GM13977 (cell line): ENCODE data around the gene SLC17A5.
"Not testable (repeated sequence)": the region's sequence is repeated elsewhere in the genome, so short reads cannot be mapped to it uniquely, and the experiment has no call there.

Experiments
- DNase-seq: peaks from one replicate; pipeline ENCODE4 v3.0.0; 2012; ENCODE audit warnings: low spot score
- in situ Hi-C: fragments of 300-500 bp; cut with MboI; formaldehyde crosslinking; loops from one replicate; pipeline ENCODE4 v1.12.0; 2022; ENCODE audit warnings: low sequenced_read_pairs, low pct_unique_long_range_greater_than_20kb, mixed read lengths, inconsistent platforms; ENCODE audit not compliant: unreplicated experiment
- TF ChIP-seq, protein P1 (sequence below): IDR thresholded peaks from 2 replicates; pipeline ENCODE4 v1.5.1; 2012; ENCODE audit warnings: mild to moderate bottlenecking, control low read depth; ENCODE audit not compliant: insufficient read depth; ENCODE audit errors: extremely low read depth, missing control alignments

SLC17A5 gene

DNA sequence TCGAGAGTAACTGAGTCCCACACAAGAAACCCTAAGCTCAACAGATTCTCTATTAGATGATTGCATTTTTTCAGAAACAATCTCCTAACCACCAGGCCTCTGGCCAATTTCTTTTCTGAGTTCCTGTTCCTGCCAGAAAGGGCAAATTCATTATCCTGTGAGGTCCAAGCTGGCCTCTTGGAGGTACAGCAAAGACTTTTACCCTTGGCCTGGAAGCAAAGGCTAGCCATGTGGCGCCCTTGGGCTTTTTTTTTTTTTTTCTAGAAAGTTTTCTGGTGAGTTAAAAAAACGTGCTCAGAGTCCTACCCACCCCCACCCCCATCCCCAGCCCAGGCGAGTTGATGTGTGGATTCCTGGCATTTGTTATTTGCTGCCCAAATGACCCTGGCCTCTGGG lies 73.9 kb downstream of the SLC17A5 start:
- DNase-seq, result no peak
- TF ChIP-seq, protein P1, sequence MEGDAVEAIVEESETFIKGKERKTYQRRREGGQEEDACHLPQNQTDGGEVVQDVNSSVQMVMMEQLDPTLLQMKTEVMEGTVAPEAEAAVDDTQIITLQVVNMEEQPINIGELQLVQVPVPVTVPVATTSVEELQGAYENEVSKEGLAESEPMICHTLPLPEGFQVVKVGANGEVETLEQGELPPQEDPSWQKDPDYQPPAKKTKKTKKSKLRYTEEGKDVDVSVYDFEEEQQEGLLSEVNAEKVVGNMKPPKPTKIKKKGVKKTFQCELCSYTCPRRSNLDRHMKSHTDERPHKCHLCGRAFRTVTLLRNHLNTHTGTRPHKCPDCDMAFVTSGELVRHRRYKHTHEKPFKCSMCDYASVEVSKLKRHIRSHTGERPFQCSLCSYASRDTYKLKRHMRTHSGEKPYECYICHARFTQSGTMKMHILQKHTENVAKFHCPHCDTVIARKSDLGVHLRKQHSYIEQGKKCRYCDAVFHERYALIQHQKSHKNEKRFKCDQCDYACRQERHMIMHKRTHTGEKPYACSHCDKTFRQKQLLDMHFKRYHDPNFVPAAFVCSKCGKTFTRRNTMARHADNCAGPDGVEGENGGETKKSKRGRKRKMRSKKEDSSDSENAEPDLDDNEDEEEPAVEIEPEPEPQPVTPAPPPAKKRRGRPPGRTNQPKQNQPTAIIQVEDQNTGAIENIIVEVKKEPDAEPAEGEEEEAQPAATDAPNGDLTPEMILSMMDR, result no peak
- in situ Hi-C loops, result loop anchor here (10.0 kb wide), 1 partner anchor 55 kb away; the partner anchor contains the start of gene EEF1A1

DNA sequence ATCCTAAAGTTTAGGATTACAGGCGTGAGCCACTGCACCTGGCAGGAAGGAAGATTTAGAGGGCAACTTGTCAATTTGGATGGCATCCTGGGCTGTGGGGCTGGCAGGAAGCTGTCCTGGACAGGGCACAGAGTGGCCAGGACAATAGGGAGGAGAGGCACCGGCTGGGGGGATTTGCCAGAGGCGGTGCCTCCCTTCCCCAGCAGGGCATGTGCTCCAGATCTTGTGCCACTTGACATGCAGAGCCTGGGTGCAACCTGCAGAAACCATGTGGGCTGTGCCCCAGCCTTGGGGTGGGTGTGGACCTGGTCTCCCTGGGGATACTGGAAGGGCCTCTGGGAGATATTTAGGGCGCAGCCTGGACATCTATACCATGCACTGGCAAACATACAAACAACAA lies 74.4 kb downstream of the SLC17A5 start:
- in situ Hi-C loops, result loop anchor here (10.0 kb wide), 1 partner anchor 55 kb away; the partner anchor contains the start of gene EEF1A1
- DNase-seq, result no peak
- TF ChIP-seq, protein P1, result no peak

DNA sequence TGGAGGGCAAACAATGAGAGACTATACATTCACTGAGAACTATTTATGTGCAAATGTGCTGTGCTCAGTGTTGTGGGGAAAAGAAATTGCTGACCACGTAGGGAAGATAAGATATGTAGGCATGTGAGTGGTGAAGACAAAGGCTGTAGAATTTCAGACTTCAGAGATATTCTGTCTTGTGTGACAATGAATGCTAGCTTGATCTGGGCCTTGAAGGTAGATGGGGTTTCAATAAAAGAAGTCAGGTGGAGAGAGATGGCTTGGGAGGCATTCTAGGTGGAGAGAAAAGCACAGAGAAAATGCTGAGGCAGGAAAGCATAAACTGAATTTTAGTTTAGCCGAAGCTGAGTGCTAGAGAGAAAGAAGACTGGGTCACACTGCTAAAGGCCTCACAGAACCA lies 76.1 kb downstream of the SLC17A5 start:
- in situ Hi-C loops, result loop anchor here (10.0 kb wide), 1 partner anchor 53 kb away; the partner anchor contains the start of gene EEF1A1
- no peak for DNase-seq
- TF ChIP-seq, protein P1, result no peak

DNA sequence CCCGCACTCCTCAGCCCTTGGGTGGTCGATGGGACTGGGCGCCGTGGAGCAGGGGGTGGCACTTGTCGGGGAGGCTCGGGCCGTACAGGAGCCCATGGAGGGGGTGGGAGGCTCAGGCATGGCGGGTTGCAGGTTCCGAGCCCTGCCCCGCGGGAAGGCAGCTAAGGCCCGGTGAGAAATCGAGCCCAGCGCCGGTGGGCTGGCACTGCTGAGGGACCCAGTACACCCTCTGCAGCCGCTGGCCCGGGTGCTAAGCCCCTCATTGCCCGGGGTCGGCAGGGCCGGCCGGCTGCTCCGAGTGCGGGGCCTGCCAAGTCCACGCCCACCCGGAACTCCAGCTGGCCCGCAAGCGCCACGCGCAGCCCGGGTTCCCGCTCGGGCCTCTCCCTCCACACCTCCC lies 81.3 kb downstream of the SLC17A5 start:
- in situ Hi-C loops, result loop anchor here (10.0 kb wide), 1 partner anchor 48 kb away; the partner anchor contains the start of gene EEF1A1
- DNase-seq, result not testable (repeated sequence)

DNA sequence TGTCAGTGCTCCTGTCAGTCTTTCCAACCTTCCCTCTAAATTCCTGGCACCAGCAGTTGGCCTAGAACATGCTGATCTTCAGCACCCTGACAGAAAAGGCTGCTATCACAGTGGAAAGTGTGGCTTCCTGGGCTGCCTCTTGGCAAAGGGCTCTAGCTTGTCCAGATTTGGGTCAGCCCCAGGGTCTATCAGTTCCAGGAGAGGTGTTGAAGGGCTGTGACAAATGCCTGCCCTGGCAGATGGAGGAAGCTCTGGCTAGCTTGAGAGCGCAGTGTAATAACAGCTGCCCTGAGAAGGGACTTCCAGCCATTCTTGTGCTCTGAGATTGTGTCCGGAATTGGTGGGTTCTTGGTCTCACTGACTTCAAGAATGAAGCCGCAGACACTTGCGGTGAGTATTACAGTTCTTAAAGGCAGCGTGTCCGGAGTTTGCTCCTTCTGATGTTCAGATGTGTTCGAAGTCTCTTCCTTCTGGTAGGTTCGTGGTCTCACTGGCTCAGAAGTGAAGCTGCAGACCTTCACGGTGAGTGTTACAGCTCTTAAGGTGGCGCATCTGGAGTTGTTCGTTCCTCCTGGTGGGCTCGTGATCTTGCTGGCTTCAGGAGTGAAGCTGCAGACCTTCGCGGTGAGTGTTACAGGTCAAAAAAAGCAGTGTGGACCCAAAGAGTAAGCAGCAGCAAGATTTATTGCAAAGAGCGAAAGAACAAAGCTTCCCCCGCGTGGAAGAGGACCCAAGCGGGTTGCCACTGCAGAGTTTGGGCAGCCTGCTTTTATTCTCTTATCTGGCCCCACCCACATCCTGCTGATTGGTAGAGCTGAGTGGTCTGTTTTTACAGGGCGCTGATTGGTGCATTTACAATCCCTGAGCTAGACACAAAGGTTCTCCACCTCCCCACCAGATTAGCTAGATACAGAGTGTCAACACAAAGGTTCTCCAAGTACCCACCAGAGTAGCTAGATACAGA lies 82.3 kb downstream of the SLC17A5 start:
- DNase-seq, result not testable (repeated sequence)
- in situ Hi-C loops, result loop anchor here (10.0 kb wide), 1 partner anchor 47 kb away; the partner anchor contains the start of gene EEF1A1

DNA sequence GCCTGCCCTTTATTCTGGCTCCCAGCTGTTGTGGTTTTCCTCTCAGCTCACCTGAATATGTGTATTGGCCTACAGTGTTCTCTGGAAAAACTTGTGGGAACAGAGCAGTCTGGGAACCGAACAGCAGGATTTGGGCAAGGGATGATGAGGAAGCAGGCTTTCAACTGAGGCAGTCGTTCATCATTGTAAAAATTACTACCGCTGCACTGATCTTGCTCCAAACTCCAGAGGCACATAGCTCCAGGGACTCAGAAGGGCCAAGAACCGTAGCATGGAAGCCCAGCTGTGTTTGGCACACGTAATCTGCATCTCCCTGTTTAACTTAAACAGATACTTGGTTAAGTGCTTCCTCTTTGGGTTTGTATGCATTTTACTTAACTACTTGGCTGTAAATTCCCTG lies 84.7 kb downstream of the SLC17A5 start:
- in situ Hi-C loops, result no loop called here
- no peak for DNase-seq

DNA sequence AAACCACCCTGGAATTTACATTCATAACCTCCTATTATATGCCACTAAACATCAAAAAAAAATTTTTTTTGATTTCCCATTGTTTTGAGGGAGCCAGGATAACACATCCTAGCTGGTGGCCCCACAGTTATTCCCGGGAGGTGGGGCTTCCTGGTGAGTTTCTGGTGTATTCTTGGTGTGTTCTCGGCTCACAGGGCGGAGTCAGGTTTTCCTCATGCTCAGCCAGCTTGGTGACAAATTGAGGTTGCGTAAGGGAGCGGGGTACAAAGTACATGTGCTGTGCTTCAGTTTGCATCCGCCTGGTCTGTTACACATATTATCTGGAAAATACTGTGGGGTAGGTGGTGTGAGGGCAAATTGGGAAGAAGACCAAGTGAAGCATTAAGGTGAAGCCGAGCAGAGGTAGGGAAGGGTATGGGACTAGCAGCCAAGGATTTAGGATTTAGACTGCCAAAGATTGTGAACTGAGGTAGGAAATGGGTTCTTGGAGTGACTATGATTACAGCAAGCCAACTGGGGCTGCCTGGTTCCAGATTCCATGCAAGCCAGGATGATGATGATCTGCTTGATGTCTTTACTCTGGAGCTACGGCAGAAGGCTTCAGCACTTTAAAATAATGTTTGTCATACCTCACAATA lies 86.7 kb downstream of the SLC17A5 start:
- TF ChIP-seq, protein P1, result no peak
- in situ Hi-C loops, result no loop called here
- no peak for DNase-seq

More for the DNA sequence above, 84.7 kb downstream of the SLC17A5 start:
- TF ChIP-seq, protein P1, result no peak

DNA sequence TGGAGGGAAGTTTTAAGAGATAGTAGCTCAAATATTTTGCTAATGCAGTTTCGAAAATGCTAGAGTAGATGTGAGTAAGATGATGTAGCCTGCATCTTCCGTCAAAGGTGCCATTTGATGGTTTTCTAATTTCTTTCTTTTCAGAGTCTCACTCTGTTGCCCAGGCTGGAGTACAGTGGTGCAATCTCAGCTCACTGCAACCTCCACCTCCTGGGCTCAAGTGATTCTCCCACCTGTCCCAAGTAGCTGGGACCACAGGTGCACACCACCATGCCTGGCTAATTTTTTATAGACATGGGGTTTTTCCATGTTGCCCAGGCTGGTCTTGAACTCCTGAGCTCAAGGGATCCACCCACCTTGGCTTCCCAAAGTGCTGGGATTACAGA lies 87.3 kb downstream of the SLC17A5 start:
- in situ Hi-C loops, DNase-seq: not testable (repeated sequence)
